HCT116 (cell line): Measurements from ENCODE around the gene MLLT3. TPM values are rescaled to one million over a fixed set of nuclear protein-coding genes. Genes with fewer than 3 reads are reported as not detected.

ENCODE experiments used
- ATAC-seq: fragments of 200-7000 bp; cut with Tn5 transposase; 2 replicates; pipeline ENCODE4 v1.9.1; 2020; ENCODE audit warnings: mild to moderate bottlenecking, moderate library complexity
- BruUV-seq: library from RNA; stranded (reverse); fragments of 400-500 nt; replicated peaks from 2 replicates; lab custom pipeline; 2021; lab: Mats Ljungman, UMichigan
- CTCF ChIA-PET: fragments of 300-600 bp; sonication (Branson Sonifier 250); formaldehyde crosslinking; loops from one replicate; lab custom pipeline; 2021; ENCODE audit warnings: antibody characterized with exemption; lab: Charles Lee
- POLR2A ChIA-PET: fragments of 300-600, 350-600 bp; sonication (Branson Sonifier 250); formaldehyde crosslinking; loops from one replicate; lab custom pipeline; 2021; ENCODE audit warnings: antibody characterized with exemption; lab: Charles Lee
- RAD21 ChIA-PET, 2 experiments: fragments of 300-600 bp; sonication (Branson Sonifier 250); formaldehyde crosslinking; loops; one replicate each; lab custom pipeline; 2023; ENCODE audit warnings: low total read pairs in 2 of 2; ENCODE audit not compliant: uncharacterized antibody in 2 of 2, unreplicated experiment in 2 of 2, low non-redundant PET in 1 of 2; lab: Charles Lee
- DNase-seq: peaks from one replicate; pipeline ENCODE4 v3.0.0-alpha.2; 2010; ENCODE audit warnings: low read depth, low spot score
- H2AFZ ChIP-seq: fragments of 200-600 bp; shearing (Covaris generic), sonication (generic); 2 replicates; pipeline ENCODE4 v1.6.1; 2017; ENCODE audit warnings: low read depth, mixed run types, mixed read lengths, antibody characterized with exemption, low read length; ENCODE audit not compliant: poor library complexity, severe bottlenecking
- H3K27ac ChIP-seq: 2 replicates; pipeline ENCODE4 v1.5.1; 2012; ENCODE audit warnings: low read depth, low read length
- H3K27me3 ChIP-seq: fragments of 200-600 bp; sonication (generic); 2 replicates; pipeline ENCODE4 v1.6.1; 2016; ENCODE audit warnings: mixed run types, low read length, mixed read lengths; ENCODE audit not compliant: insufficient read depth
- H3K36me3 ChIP-seq, 2 experiments: fragments of 200-500 bp in 1 of 2; fragments of 200-600 bp in 1 of 2; sonication (Bioruptor generic) in 1 of 2; sonication (generic) in 1 of 2; 2 replicates each; pipeline versions ENCODE4 v1.5.1 to v1.6.1; 2014 to 2016; ENCODE audit warnings: low read length in 2 of 2, inconsistent platforms in 1 of 2, mixed read lengths in 1 of 2, mixed run types in 1 of 2; ENCODE audit not compliant: insufficient read depth in 2 of 2, control insufficient read depth in 1 of 2
- H3K4me1 ChIP-seq, 2 experiments: fragments of 200-600 bp in 1 of 2; sonication (generic) in 1 of 2; 2 replicates each; pipeline versions ENCODE4 v1.5.1 to v1.6.1; 2012 to 2017; ENCODE audit warnings: low read length in 2 of 2, inconsistent platforms in 1 of 2, mild to moderate bottlenecking in 1 of 2, mixed read lengths in 1 of 2, mixed run types in 1 of 2, moderate library complexity in 1 of 2; ENCODE audit not compliant: insufficient read depth in 2 of 2, control insufficient read depth in 1 of 2
- H3K4me2 ChIP-seq: fragments of 200-600 bp; sonication (generic); 2 replicates; pipeline ENCODE4 v1.6.1; 2017; ENCODE audit warnings: mixed run types, low read length, mixed read lengths
- H3K4me3 ChIP-seq, 2 experiments: fragments of 200-600 bp in 1 of 2; sonication (generic) in 1 of 2; replicated peaks in 1 of 2; 2 replicates each; pipeline ENCODE4 v1.5.1; 2011 to 2016; ENCODE audit warnings: low read length in 2 of 2, control low read depth in 1 of 2, low read depth in 1 of 2, mild to moderate bottlenecking in 1 of 2, mixed read lengths in 1 of 2, mixed run types in 1 of 2
- H3K79me2 ChIP-seq: fragments of 200-600 bp; sonication (generic); 2 replicates; pipeline ENCODE4 v1.6.1; 2017; ENCODE audit warnings: mild to moderate bottlenecking, mixed run types, low read length, moderate library complexity, mixed read lengths; ENCODE audit not compliant: insufficient read depth
- H3K9ac ChIP-seq: fragments of 200-600 bp; sonication (generic); 2 replicates; pipeline ENCODE4 v1.6.1; 2016; ENCODE audit warnings: low read length, mixed read lengths
- H3K9me2 ChIP-seq: fragments of 200-600 bp; sonication (generic), shearing (Covaris generic); 2 replicates; pipeline ENCODE4 v1.6.1; 2017; ENCODE audit warnings: mixed run types, mild to moderate bottlenecking, moderate library complexity; ENCODE audit not compliant: insufficient read depth
- H3K9me3 ChIP-seq, 2 experiments: fragments of 200-500 bp in 1 of 2; fragments of 200-600 bp in 1 of 2; sonication (Bioruptor generic) in 1 of 2; sonication (generic) in 1 of 2; 2 replicates each; pipeline ENCODE4 v1.6.1; 2014 to 2017; ENCODE audit warnings: low read length in 2 of 2, mixed read lengths in 2 of 2, inconsistent platforms in 1 of 2, low read depth in 1 of 2, mild to moderate bottlenecking in 1 of 2, mixed run types in 1 of 2, moderate library complexity in 1 of 2; ENCODE audit not compliant: control insufficient read depth in 1 of 2, insufficient read depth in 1 of 2
- H4K20me1 ChIP-seq: fragments of 200-600 bp; sonication (generic), shearing (Covaris generic); 2 replicates; pipeline ENCODE4 v1.6.1; 2017; ENCODE audit warnings: mixed run types, mild to moderate bottlenecking, moderate library complexity; ENCODE audit not compliant: insufficient read depth
- CBX3 ChIP-seq: IDR thresholded peaks from 2 replicates; pipeline ENCODE4 v1.6.1; 2012; ENCODE audit warnings: low read depth
- CEBPB ChIP-seq: IDR thresholded peaks from 2 replicates; pipeline ENCODE4 v1.6.1; 2012; ENCODE audit warnings: low read depth
- ELF1 ChIP-seq: IDR thresholded peaks from 2 replicates; pipeline ENCODE4 v1.6.1; 2012; ENCODE audit warnings: low read depth, borderline replicate concordance
- EZH2 ChIP-seq: fragments of 200-600 bp; sonication (generic); IDR thresholded peaks from 2 replicates; pipeline ENCODE4 v1.6.1; 2017; ENCODE audit warnings: antibody characterized with exemption, mixed run types
- EZH2phosphoT487 ChIP-seq: fragments of 200-600 bp; IDR thresholded peaks from 2 replicates; pipeline ENCODE4 v1.6.1; 2018; ENCODE audit warnings: antibody characterized with exemption, borderline replicate concordance
- FOSL1 ChIP-seq: IDR thresholded peaks from 2 replicates; pipeline ENCODE4 v1.6.1; 2012; ENCODE audit warnings: low read depth
- JUND ChIP-seq: IDR thresholded peaks from 2 replicates; pipeline ENCODE4 v1.6.1; 2012
- RAD21 ChIP-seq: IDR thresholded peaks from 2 replicates; pipeline ENCODE4 v1.6.1; 2012; ENCODE audit warnings: low read depth, mild to moderate bottlenecking
- SIN3A ChIP-seq: IDR thresholded peaks from 2 replicates; pipeline ENCODE4 v1.6.1; 2012; ENCODE audit warnings: low read depth
- intact Hi-C: fragments of 100-400 bp; cut with micrococcal nuclease; formaldehyde crosslinking; loops from 2 replicates; pipeline ENCODE4 v1.10.0; 2022
- total RNA-seq: library from RNA; stranded (reverse); gene quantifications from one replicate; pipeline ENCODE4 v1.2.1, GENCODE V29; 2021; ENCODE audit not compliant: unreplicated experiment
- TF ChIP-seq, protein P1 (sequence below): IDR thresholded peaks from 2 replicates; pipeline ENCODE4 v1.6.1; 2012
- TF ChIP-seq, protein P2 (sequence below): IDR thresholded peaks from 2 replicates; pipeline ENCODE4 v1.6.1; 2012; ENCODE audit warnings: low read depth
- TF ChIP-seq, protein P3 (sequence below): IDR thresholded peaks from 2 replicates; pipeline ENCODE4 v1.6.1; 2011; ENCODE audit warnings: mild to moderate bottlenecking, low read length, moderate library complexity; ENCODE audit not compliant: insufficient replicate concordance; ENCODE audit errors: extremely low read depth

Gene MLLT3
- total RNA-seq, 1 experiment from 2014 or later = 4.3 TPM

DNA sequence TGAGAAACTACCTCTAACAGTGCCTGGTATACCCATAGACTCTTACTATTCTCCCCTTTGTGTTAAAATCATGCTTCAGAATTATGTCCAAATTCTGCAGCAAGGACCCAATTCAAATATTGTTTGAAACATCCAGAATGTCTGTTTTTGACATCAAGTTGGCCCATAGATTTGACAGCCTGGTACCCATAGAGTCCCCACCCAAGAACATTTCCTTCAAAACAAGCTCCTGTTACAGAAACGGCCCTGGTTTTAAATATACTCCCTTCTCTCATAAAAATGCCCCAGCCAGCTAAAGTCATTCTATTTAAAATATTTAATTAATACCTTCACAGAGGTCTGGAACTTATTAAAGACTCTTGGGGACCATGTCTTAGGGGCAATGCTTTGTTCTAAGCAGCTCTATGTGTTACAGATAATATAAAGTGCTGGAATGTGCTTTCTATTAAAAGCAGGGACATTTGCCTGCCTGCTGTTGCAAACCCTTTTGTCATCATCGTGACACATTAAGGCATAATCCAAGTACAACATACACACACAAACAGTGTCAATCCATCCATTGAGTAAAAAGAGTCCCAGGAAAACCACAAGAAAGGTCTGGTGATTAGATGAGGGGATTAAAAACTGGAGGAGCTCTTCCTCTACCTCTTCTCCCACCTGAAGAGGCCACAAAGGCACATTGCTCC is 321.7 kb downstream of the MLLT3 start (continued):
- TF ChIP-seq ELF1 = no peak

DNA sequence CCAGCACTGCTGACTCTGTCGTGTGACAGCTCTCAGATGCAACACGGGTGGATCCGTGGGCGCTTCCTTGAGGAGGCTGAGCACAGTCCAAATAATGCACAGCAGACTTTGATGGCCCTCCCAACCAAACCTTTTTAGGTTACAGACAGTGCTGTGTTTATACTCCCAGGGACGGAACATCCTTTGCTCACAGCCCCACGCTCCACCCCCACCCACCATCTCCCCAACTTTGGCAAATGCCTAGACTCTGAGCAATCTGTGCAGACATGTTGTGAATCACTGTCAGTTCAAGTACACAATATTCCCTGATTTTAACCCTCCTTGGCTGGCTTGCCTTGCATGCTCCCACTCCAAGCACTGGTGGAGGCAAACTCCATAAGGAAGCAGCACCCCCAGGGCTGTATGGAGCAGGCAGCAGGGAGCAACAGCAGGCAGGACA is 324.6 kb downstream of the MLLT3 start:
- H3K4me2 ChIP-seq = no peak overlapping the region

More for the DNA sequence above, 324.6 kb downstream of the MLLT3 start:
- RAD21 ChIA-PET = no interaction called here
- ATAC-seq (no peak; the same call in 1 of the 2 replicates), DNase-seq (no peak)
- TF ChIP-seq, protein P1, sequence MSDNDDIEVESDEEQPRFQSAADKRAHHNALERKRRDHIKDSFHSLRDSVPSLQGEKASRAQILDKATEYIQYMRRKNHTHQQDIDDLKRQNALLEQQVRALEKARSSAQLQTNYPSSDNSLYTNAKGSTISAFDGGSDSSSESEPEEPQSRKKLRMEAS = no peak
- TF ChIP-seq CEBPB (no peak), FOSL1 (no peak), CBX3 (no peak), EZH2phosphoT487 (no peak), EZH2 (no peak), JUND (no peak), ELF1 (no peak), RAD21 (no peak), SIN3A (no peak)
- TF ChIP-seq, protein P2, sequence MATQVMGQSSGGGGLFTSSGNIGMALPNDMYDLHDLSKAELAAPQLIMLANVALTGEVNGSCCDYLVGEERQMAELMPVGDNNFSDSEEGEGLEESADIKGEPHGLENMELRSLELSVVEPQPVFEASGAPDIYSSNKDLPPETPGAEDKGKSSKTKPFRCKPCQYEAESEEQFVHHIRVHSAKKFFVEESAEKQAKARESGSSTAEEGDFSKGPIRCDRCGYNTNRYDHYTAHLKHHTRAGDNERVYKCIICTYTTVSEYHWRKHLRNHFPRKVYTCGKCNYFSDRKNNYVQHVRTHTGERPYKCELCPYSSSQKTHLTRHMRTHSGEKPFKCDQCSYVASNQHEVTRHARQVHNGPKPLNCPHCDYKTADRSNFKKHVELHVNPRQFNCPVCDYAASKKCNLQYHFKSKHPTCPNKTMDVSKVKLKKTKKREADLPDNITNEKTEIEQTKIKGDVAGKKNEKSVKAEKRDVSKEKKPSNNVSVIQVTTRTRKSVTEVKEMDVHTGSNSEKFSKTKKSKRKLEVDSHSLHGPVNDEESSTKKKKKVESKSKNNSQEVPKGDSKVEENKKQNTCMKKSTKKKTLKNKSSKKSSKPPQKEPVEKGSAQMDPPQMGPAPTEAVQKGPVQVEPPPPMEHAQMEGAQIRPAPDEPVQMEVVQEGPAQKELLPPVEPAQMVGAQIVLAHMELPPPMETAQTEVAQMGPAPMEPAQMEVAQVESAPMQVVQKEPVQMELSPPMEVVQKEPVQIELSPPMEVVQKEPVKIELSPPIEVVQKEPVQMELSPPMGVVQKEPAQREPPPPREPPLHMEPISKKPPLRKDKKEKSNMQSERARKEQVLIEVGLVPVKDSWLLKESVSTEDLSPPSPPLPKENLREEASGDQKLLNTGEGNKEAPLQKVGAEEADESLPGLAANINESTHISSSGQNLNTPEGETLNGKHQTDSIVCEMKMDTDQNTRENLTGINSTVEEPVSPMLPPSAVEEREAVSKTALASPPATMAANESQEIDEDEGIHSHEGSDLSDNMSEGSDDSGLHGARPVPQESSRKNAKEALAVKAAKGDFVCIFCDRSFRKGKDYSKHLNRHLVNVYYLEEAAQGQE = no peak
- TF ChIP-seq, protein P3, sequence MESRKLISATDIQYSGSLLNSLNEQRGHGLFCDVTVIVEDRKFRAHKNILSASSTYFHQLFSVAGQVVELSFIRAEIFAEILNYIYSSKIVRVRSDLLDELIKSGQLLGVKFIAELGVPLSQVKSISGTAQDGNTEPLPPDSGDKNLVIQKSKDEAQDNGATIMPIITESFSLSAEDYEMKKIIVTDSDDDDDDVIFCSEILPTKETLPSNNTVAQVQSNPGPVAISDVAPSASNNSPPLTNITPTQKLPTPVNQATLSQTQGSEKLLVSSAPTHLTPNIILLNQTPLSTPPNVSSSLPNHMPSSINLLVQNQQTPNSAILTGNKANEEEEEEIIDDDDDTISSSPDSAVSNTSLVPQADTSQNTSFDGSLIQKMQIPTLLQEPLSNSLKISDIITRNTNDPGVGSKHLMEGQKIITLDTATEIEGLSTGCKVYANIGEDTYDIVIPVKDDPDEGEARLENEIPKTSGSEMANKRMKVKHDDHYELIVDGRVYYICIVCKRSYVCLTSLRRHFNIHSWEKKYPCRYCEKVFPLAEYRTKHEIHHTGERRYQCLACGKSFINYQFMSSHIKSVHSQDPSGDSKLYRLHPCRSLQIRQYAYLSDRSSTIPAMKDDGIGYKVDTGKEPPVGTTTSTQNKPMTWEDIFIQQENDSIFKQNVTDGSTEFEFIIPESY = no peak
- Histone ChIP-seq H3K9me2 (no peaks in the 10 kb centered on the region), H3K9ac (no peak overlapping the region), H3K4me1 (no peaks in the 10 kb centered on the region), H3K27me3 (peaks cover 16% of the 10 kb centered on the region), H2AFZ (no peak overlapping the region), H3K79me2 (no peaks in the 10 kb centered on the region), H3K36me3 (no peaks in the 10 kb centered on the region), H3K4me3 (no peak overlapping the region), H3K9me3 (no peaks in the 10 kb centered on the region), H3K27ac (no peak overlapping the region), H4K20me1 (no peaks in the 10 kb centered on the region)
- intact Hi-C loops = no loop called here
- POLR2A ChIA-PET = no interaction called here
- CTCF ChIA-PET = no interaction called here
- no TSS peak for BruUV-seq
